Superior temporal gyrus (tissue), 1 donor: Measurements from ENCODE around the gene GPC1.
A peak's percentile ranks its signal among the peaks of the same experiment; 100 is the strongest.
"Not testable (repeated sequence)": the region's sequence is repeated elsewhere in the genome, so short reads cannot be mapped to it uniquely, and the experiment has no call there.

Experiments
- DNase-seq: peaks from one replicate; pipeline ENCODE4 v3.0.0-alpha.2; 2016; ENCODE audit errors: extremely low spot score

The GPC1 gene

GRCh38 chr2:240435457-240435947 lies at the start of gene GPC1:
Gene GPC1, plus strand, starts transcription at chr2:240435663. Its CDS starts 256 bp downstream, at chr2:240435919.
- DNase-seq = peak; percentile 52

- DNase-seq = no peak
Measured at GRCh38 chr2:240386326-240386725, 49.1 kb upstream of the GPC1 start.

- not testable (repeated sequence) for DNase-seq
Measured at GRCh38 chr2:240386743-240387142, 48.7 kb upstream of the GPC1 start.

- DNase-seq = no peak
Measured at GRCh38 chr2:240387325-240387668, 48.2 kb upstream of the GPC1 start.

GRCh38 chr2:240387669-240388358 lies 47.6 kb upstream of the GPC1 start:
- DNase-seq = peak; percentile 44

GRCh38 chr2:240388471-240389301 lies 46.8 kb upstream of the GPC1 start:
- DNase-seq = no peak

- no peak for DNase-seq
Measured at GRCh38 chr2:240389302-240389805, 46.1 kb upstream of the GPC1 start.

GRCh38 chr2:240390091-240391073 lies 45.1 kb upstream of the GPC1 start:
- DNase-seq = no peak

- DNase-seq = no peak
Measured at GRCh38 chr2:240391111-240392051, 44.1 kb upstream of the GPC1 start.

- DNase-seq = no peak
Measured at GRCh38 chr2:240392084-240392947, 43.1 kb upstream of the GPC1 start.

- DNase-seq = no peak
Measured at GRCh38 chr2:240392948-240393830, 42.3 kb upstream of the GPC1 start.

GRCh38 chr2:240393831-240394410 lies 41.5 kb upstream of the GPC1 start:
- no peak for DNase-seq

- DNase-seq = no peak
Measured at GRCh38 chr2:240394549-240394948, 40.9 kb upstream of the GPC1 start.

GRCh38 chr2:240395448-240395847 lies 40.0 kb upstream of the GPC1 start:
- DNase-seq = no peak

- no peak for DNase-seq
Measured at GRCh38 chr2:240395896-240396622, 39.4 kb upstream of the GPC1 start.

GRCh38 chr2:240396623-240397541 lies 38.6 kb upstream of the GPC1 start:
- DNase-seq = no peak
